HG03064 (cell line): ENCODE results near the gene MRTFA.
"Not testable (repeated sequence)": the region's sequence is repeated elsewhere in the genome, so short reads cannot be mapped to it uniquely, and the experiment has no call there.

ENCODE experiments used
- ATAC-seq: cut with Tn5 transposase; IDR thresholded peaks from one replicate; pipeline ENCODE4 v1.9.1; 2021; ENCODE audit warnings: low read depth; ENCODE audit not compliant: unreplicated experiment

The MRTFA gene

DNA sequence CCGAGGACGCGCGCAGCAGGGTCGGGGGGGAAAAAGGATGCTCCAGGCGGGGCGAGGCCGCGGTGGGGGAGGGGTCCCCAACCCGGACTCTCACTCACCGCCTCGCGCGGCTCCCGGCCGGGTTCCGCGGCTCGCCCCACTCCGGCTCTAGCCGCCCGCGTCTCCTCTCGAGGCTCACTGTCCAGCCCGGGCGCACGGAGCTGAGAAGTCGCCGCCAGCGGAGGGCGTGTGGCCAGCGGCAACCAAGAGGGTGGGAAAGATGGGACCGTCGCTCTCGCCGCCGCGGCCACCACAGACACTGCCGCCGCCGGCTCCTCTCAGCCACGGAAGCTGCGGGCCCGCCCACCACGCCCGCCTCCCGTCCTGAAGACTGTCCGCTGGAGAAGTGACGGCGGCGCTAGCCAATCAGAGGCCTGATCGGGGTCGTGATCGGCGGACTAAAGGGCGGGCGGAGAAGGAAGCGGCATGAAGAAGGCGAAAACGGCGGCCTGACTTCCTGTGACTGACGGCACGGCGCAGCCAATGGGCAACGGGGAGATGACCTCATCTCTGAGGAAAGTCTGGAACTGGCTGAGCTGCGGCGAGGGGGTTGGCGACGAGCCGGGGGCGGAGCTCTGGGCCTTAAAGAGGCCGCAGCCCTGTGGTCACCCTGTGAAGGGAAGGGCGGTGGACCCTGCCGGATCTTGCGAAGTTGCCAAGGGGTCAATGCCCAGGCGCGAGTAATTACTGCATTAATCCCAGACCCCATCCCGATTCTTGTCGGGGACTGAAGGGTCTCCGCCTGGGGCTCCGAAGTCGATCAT, at the start of gene MRTFA:
TSS of gene MRTFA (minus strand) at position 340 of the 803 bp plus-strand sequence.
- peak; percentile 86 for ATAC-seq

DNA sequence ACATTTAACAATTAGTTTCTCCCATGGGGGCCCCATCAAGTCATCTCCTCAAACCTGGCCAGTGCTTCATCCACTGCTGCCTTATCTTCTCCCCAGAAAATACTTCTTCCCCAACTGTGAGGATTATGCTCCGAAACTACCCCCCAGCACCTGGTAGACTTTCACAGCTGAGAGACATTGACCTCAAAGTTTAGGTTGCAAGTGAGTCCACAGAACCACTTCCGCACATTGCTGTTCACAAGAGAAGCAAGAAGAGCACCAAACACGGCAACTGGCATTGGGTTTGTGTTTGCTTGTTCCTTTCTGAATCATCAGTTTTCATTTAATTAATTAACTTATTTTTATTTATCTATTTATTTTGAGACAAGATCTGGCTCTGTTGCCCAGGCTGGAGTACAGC, 48.9 kb upstream of the MRTFA start:
- no peak for ATAC-seq

- no peak for ATAC-seq
Measured at GRCh38 chr22:40684728-40685127, 48.2 kb upstream of the MRTFA start.

DNA sequence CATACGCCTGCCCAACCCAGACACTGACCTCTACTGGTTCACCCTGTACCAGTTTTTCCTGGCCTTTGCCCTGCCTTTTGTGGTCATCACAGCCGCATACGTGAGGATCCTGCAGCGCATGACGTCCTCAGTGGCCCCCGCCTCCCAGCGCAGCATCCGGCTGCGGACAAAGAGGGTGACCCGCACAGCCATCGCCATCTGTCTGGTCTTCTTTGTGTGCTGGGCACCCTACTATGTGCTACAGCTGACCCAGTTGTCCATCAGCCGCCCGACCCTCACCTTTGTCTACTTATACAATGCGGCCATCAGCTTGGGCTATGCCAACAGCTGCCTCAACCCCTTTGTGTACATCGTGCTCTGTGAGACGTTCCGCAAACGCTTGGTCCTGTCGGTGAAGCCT, 44.9 kb upstream of the MRTFA start:
- no peak for ATAC-seq

GRCh38 chr22:40680819-40681183, 44.3 kb upstream of the MRTFA start:
- no peak for ATAC-seq

- no peak for ATAC-seq
Measured at GRCh38 chr22:40679964-40680818, 43.7 kb upstream of the MRTFA start.

DNA sequence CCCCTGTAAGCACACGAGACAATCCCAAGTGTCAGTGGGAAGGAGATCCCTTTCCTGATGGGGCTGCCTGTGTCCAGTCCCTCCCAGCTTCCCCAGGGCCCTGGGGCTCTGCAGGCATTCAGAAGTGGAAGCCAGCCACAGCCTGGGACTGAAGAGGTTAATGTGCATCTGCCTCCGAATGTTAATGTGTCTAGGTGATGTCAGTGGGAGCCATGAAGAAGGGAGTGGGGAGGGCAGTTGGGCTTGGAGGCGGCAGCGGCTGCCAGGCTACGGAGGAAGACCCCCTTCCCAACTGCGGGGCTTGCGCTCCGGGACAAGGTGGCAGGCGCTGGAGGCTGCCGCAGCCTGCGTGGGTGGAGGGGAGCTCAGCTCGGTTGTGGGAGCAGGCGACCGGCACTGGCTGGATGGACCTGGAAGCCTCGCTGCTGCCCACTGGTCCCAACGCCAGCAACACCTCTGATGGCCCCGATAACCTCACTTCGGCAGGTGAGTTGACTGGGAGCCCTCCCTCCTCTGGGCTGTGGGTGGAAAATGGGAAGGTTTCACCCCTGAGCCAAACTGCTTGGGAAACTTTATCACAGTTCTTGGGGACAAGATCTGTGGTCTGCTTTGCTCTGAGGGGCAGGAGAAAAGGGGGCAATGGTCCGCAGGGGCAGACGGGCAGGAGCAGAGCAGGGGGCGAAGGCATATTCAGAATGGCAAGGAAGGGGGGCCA, 42.9 kb upstream of the MRTFA start, which contains the start of gene MCHR1:
TSS of gene MCHR1 (plus strand) at position 236 of the 715 bp plus-strand sequence. CDS start at position 405, 169 bp downstream.
- ATAC-seq = no peak

DNA sequence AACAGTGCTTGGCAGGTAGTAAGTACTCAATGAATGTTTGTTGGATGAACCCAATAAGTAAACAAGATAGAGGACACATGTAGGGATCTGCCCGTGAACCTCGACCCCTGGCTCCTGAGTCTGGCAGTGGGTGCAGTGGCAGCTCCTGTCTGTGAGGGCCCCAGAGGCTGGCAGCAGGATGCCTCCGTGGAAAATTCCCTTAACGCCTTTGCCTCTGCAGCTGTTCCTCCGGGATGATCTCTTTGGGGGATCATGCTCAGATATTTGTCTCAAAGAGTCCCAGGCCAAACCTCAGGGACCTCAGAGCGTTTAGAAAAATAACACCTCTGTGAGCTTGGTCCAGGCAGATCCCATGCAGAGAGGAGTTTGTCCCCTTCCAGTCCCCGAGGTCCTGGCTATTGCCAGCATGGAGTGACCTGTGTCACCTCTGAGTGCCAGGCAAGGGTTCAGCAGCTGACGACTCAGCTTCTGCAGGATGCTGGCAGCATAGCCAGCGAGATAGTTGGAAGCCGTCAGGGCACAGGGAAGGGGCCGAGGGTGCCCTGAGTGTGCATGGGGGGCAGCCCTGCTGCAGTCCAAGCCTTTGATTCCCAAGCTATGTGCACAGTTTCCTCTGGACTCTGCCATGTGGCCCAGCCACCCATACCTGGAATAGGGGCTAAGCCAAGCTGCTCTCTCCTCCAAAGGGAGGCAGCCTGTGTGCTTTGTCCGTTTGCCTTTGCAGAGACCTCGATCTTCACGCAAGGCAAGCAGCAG, 42.2 kb upstream of the MRTFA start:
- ATAC-seq = no peak

DNA sequence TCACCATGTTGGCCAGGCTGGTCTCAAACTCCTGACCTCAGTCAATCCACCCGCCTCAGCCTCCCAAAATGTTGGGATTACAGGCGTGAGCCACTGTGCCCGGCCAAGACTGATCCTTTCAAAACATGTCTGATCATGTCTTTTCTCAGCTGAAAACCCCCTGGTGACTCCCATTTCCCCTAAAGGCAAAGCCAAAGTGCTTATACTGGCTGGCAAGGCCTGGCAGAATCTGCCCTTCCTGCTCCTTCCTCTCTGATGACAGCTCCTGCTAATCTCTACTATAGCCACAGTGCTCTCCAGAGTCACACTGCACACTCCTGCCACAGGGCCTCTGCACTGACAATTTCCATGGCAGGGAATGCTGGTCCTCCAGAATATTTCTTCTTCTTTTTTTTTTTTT, 40.1 kb upstream of the MRTFA start:
- ATAC-seq = no peak

GRCh38 chr22:40676166-40676565, 39.6 kb upstream of the MRTFA start:
- not testable (repeated sequence) for ATAC-seq

DNA sequence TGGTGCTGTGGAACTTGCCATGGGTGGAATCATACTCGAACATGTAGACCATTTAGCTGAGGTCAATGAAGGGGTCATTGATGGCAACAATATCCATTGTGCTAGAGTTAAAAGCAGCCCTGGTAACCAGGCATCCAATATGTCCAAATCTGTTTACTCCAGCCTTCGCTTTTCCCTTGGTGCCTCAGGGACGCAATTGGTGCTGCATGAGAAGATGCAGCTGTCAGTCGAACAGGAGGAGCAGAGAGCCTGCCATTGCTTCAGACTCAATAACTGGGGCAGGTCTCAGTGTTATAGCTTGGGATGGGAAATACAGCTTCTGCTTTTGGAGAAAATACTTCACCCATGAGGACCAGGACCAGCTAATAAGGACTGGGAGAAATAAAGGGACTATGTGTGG, 37.8 kb upstream of the MRTFA start:
- no peak for ATAC-seq

DNA sequence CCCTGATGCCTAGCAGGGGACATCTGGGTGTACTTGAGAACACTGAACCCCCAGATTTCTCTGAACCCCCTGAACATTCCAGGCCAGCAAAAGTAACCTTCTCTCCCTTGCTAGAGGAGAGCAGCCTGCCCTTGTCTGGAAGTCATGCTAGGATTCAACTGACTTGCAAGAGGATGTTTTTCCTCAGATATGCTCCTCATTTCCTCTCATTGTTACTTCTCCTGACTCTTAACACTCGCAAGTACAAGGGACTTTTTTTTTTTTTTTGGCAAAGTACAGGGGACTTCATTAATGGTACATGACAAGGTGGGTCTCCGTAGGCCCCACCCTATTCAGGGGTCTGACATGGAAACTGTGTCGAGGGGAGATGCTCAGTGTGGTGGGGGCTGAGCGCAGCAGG, 36.5 kb upstream of the MRTFA start:
- no peak for ATAC-seq

- ATAC-seq = no peak
Measured at GRCh38 chr22:40671796-40672360, 35.4 kb upstream of the MRTFA start.

GRCh38 chr22:40671369-40671768, 34.9 kb upstream of the MRTFA start:
- ATAC-seq = no peak

DNA sequence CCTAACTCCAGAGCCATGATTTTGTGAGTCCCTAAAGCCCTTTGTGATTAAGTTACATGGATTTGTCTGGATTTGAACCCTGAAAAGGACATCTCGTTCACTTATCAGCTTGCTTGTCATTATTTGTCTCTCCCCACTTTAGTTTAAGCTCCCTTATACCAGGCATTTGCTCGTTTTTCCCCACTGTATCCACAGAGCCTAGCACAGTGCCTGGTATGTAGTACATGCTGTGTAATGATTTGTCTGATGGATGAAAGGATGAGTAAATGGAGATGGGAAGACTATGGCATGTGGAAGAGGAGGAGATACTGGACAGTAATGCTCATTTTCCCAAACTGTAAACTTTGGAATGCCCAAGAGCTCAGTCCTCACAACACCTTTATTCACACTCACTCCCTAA, 33.5 kb upstream of the MRTFA start:
- no peak for ATAC-seq

DNA sequence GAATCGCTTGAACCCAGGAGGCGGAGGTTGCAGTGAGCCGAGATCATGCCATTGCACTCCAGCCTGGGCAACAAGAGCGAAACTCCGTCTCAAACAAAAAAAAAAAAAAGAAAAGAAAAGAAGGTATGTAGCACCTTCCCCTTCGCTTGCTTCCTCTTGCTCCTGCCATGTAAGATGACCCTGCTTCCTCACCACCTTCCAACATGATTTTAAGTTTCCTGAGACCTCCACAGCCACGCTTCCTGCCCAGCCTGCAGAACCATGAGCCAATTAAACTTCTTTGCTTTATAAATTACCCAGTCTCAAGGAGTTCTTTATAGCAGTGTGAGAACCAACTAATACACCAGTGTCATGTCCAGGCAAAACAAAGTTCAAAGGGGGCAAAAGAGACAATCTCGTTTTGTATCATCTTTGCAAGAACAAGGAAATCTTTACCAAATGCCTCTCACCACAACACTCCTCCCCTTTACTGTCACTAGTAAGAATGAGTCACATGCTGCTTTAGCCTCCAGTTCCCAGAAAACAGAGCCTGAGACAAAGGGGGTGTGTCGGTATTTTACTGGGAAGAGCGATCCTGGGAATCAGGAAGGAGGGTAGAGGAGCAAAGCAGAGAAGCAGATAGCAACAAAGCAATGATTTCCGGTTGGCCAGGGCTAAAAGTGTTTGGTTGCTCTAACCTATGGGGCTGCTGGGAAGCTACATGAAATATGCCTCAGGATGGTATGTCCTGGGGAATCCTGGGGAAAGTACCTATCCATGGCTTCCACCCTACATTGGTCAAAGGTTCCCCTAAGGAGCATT, 32.3 kb upstream of the MRTFA start:
- ATAC-seq = no peak

- no peak for ATAC-seq
Measured at GRCh38 chr22:40666151-40666848, 29.8 kb upstream of the MRTFA start.

DNA sequence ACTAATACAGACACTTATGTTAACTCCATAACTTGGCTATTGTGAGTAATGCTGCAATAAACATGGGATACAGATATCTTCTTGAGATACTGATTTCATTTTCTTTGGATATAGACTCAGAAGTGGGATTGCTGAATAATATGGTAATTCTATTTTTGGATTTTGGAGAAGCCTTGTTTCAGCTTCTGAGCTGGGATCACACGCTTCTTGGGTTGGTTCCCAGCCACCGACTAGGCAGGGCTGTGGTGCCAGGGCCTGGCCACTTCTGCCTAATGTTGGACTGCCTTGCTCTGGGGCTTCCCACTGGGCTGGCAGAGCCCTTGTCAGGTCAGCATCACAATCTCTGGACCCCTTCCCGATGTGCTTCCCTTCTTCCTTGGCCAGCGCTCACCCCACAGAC, 28.8 kb upstream of the MRTFA start:
- no peak for ATAC-seq

DNA sequence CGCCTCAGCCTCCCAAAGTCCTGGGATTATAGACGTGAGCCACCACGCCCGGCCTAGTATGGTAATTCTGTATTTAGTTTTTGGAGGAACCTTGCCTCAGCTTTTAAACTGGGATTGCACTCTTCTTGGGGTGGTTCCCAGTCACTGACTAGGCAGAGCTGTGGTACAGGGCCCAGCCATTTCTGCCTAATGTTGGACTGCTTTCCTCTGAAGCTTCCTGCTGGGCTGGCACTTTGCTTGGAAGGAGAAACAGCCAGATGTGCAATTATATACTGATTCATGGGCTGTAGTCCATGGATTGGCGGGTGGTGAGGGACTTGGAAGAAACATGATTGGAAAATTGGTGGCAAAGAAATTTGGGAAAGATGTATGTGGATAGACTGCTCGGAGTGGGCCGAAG, 25.2 kb upstream of the MRTFA start:
- ATAC-seq = no peak
